GM21526 (cell line): ENCODE measurements around the gene PHAF1.

Experiments
- ATAC-seq: cut with Tn5 transposase; IDR thresholded peaks from one replicate; pipeline ENCODE4 v1.9.1; 2021; ENCODE audit warnings: moderate library complexity; ENCODE audit not compliant: unreplicated experiment, low FRiP score

Gene PHAF1

DNA sequence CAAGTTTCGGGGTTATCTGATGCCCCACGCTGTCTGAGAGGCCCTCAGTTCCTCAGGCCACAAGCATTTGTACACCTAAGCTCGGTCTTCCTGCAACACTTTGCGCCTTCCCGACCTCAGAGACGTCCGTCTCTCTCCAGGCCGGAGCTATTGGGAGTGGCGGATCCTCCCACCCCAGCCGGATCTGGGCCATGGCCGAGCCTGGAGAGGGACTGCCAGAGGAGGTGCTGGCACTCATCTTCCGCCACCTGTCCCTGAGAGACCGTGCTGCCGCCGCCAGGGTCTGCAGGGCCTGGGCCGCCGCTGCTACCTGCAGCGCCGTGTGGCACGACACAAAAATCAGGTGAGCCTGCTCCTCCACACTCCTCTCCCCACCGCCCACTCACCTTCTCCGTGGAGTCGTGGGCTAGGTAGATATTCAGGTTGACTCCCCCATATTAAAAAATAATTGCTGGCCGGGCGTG is 51.9 kb downstream of the PHAF1 start:
- no peak for ATAC-seq

DNA sequence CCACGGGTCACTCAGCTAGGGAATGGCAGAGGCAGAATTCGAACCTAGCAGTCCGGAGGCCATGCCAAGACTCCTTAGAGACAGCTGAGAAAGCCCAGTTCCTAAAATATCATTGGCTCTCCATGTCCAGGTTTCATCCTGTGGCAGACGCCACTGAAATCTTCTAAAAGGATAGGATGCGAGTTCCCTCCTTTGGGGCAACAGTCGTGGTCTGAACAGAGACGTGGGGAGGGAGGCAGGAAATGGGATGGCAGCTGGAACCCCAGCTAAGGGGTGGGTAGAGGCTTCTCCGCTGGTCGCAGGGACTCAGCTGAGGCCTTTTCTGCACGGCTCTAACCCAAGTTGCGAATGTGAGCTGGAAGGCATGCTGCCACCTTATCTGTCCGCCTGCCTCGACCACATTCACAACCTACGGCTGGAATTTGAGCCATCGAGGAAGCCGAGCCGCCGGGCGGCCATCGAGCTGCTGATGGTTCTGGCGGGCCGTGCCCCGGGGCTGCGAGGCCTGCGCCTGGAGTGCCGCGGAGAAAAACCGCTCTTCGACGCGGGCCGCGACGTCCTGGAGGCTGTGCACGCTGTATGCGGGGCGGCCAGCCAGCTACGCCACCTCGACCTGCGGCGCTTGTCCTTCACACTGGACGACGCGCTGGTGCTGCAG is 52.9 kb downstream of the PHAF1 start:
- no peak for ATAC-seq

DNA sequence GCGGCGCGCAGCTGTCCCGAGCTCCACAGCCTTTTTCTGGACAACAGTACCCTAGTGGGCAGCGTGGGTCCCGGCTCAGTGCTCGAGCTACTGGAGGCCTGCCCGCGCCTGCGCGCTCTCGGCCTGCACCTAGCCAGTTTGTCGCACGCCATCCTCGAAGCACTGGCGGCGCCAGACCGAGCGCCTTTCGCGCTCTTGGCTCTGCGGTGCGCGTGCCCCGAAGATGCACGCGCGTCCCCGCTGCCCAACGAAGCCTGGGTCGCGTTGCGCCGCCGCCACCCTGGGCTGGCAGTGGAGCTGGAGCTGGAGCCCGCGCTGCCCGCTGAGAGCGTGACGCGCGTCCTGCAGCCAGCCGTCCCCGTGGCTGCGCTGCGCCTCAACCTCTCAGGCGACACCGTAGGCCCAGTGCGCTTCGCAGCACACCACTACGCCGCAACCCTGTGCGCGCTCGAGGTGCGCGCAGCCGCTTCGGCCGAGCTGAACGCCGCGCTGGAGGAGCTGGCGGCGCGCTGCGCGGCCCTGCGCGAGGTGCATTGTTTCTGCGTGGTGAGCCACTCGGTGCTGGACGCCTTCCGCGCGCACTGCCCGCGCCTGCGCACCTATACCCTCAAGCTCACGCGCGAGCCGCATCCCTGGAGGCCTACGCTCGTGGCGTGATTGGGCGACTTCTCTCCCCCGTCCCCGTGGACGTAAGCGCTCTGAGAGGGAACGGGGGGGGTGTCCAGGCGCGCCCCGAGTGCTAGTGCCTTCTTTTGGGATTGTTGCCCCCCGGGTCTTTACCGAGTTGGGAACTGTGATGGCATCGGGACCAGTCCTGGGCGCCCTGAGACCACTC is 53.6 kb downstream of the PHAF1 start:
- no peak for ATAC-seq

DNA sequence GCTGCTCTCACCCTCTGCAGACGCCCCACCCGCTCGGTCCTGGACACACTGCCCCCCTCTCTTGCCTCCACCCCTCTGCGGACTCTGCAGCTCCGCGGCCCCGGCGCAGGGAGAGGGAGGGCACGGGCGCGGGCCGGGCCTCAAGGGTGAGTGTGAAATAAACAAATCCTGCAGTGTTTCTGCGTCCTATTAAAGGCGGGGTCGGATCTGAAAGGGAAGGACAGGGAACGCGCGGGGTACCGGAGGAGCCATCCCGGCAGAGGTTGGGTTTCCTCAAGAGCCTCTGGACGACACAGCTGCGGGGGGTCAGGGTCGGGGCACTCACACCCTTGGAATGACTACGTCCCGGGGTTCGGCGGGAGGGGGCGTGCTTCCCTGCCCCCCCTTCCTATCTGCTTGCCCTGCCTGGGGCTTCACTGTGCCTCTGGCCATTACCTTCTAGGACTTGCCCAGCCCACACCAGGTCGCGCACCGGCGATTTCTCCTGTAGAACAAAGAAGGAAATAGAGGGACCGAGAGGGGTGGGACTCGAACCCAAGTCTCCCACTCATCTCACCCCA is 54.3 kb downstream of the PHAF1 start:
- no peak for ATAC-seq

DNA sequence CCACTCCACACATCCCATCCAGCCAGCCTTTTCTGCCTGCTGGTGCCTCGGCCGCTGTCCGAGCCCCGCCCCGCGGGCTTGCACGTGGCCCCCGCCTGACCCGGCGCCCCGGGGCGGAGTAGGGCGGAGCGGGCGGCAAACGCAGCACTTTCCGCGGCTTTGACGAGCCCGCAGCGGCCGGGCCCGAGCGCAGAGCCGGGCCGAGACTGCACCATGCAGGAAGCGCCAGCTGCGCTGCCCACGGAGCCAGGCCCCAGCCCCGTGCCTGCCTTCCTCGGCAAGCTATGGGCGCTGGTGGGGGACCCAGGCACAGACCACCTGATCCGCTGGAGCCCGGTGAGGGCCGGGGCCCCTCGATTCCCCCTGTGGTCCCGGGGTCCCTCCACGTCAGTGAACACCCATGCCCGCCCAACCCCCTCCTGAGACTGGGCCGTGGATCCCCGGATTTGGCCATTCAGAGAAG is 54.9 kb downstream of the PHAF1 start, which contains the start of gene HSF4:
TSS of gene HSF4 (plus strand) at position 147 of the 463 bp plus-strand sequence. CDS start at position 214, 67 bp downstream.
- ATAC-seq: no peak

DNA sequence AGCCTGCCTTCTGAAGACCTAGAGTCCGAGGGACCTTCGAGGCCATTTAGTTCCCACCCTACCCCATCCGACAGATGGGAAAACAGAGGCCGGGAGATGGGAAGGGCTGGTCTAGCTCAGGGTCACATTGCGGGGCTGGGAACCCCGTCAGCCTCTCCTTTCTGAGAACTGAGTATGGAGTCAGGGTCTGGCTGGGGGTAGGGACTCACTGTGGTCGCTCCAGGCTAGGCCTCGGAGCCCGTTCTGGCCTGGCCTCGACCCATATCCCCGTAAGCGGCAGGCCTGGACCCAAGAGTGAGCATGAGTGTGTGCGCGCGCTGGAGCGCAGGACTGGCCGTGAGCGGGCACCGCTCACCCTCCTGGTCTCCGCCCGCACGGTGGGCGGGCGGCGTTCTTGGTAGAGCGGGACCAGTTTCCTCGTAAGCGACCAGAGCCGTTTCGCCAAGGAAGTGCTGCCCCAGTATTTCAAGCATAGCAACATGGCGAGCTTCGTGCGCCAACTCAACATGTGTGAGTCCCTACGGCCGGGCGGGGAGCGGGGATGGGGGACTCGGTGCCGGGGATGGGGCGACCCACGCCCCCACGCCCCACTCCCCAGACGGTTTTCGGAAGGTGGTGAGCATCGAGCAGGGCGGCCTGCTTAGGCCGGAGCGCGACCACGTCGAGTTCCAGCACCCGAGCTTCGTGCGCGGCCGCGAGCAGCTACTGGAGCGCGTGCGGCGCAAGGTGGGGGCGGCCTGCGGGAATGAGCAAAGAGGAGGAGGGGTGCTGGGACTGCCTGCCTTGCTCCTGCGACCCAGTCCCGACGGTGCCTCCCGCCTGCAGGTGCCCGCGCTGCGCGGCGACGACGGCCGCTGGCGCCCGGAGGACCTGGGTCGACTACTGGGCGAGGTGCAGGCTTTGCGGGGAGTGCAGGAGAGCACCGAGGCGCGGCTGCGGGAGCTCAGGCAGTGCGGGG is 55.7 kb downstream of the PHAF1 start:
- no peak for ATAC-seq

DNA sequence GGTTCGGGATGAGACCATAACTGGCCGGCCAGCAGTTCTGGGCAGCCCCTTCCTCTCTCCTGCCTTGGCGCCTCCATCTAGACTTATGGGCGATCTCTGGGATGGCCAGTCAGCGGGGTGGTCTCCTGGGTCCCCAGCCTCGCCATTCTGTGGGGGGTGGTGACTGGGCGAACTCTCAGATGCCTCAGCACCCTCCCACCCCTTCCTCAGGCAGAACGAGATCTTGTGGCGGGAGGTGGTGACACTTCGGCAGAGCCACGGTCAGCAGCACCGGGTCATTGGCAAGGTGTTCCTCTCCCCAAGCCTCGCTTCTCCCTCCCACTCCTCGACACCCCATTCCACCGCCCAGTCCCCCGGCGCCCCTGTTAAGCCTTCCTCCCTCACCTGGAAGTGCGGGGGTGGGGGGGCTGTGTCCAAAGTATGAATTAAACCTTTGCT is 56.4 kb downstream of the PHAF1 start:
- no peak for ATAC-seq

DNA sequence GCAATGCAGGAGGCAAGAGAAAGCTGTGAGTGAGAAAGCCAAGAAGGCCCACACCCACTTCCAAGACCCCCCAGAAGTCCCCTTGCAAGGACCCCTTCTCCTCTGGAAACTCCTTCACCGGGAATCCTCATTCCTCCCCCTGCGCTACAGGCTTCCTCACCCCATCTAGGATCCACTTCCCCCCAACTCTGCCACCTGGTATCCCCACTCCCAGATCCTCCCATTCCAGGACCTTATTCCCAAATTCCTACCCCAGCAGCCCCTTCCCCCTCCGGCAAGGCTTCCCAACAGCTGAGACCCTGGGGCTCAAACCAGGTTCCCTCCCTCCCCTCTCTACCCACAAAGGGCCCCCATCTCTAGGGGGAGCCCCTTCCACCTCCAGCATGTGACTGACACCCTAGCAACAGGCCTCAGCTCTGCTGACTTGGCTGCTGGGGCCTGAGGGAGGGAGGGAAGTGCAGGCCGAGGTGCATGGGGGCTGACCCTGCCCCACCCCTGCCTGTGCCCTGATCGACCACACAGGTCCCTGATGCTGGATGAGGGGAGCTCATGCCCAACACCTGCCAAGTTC is 56.9 kb downstream of the PHAF1 start:
- ATAC-seq: no peak

DNA sequence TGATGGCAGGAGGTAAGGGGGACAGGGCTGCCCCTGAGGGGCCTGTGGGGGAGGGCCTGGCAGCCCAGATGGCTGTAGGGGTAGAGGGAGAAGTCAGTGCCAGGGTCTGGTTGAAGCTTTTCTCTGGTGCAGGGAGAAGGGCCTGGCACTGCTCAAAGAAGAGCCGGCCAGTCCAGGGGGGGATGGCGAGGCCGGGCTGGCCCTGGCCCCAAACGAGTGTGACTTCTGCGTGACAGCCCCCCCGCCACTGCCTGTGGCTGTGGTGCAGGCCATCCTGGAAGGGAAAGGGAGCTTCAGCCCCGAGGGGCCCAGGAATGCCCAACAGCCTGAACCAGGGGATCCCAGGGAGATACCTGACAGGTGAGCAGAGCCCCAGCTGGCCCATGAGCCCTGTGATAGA is 57.8 kb downstream of the PHAF1 start:
- no peak for ATAC-seq

DNA sequence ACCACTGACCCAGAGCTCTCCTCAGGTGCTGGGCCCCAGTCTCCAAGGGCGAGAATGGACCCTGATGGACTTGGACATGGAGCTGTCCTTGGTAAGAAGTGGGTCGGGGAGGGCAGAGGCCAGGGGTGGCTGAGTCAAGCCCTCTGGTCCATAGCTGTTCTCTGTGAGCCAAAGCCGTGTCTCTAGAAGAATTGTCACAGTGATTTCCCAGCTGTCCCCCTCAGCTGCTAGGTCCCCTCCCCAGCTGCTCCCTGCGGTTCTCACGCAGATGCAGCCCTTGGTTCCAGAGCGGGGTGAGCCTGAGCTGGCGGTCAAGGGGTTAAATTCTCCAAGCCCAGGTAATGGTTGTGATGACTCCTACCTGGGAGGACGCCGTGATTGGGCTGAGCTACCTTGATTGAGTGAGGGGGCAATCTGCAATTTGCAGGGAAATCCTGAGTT is 59.3 kb downstream of the PHAF1 start:
- no peak for ATAC-seq

DNA sequence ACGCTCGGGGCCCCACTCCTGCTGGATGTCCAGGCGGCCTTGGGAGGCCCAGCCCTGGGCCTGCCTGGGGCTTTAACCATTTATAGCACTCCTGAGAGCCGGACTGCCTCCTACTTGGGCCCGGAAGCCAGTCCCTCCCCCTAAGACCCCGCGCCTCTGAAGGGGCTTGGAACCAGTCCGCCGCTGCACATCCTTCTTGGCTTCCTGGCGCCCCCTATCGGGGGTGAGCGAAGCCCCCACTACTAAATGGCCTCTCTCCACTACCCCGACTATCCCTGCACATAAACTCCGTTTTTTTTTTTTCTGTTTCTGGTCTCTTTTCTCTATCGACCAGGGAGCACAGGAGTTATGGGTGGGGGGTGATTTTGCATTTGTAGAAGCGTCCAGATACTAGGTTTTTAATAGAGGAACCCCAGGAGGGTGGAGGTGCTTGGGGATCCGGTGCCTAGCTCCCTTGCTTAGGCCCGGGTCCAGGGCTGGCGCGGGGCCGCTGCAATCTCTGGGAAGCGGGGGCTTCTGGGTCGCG is 60.0 kb downstream of the PHAF1 start:
- no peak for ATAC-seq

DNA sequence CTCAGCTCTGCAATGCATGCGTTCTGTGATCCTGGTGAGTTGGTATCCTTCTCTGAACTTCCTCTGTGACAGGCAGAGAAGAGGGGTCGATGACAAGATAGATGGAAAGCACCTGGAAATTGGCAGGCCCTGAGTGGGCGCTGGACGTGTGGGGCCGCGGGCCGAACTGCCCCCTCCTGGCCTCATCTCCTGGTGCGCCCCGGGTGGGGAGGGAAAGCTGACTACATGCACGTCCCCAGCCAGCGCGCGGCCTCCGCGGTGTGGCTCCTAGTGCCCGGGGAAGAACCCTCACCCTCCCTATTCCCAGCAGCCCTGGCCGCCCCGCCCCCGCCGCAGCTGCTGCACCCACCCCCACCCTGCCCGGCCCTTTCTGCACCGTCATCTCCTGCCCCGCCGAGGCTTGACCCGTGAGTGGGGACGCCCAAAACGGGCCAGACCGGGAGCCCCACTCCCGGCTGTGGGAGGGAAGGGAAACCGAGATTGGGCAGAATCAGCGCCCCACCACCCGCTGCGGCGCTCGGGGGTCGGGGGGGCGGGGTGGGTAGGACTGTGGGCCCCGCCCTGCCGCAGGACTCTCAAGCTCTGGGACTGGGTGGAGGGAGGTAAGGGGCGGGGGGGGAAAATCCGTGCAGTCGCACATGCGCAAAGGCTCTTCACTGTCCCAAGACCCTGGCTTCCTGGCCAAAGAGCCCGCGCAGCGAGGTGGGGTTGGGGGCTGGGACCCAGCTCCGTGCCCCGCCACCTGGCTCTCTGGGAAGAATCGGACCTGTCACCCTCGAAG is 60.6 kb downstream of the PHAF1 start, which contains the start of gene NOL3:
TSS of gene NOL3 (plus strand) at position 371 of the 781 bp plus-strand sequence.
- ATAC-seq: no peak

DNA sequence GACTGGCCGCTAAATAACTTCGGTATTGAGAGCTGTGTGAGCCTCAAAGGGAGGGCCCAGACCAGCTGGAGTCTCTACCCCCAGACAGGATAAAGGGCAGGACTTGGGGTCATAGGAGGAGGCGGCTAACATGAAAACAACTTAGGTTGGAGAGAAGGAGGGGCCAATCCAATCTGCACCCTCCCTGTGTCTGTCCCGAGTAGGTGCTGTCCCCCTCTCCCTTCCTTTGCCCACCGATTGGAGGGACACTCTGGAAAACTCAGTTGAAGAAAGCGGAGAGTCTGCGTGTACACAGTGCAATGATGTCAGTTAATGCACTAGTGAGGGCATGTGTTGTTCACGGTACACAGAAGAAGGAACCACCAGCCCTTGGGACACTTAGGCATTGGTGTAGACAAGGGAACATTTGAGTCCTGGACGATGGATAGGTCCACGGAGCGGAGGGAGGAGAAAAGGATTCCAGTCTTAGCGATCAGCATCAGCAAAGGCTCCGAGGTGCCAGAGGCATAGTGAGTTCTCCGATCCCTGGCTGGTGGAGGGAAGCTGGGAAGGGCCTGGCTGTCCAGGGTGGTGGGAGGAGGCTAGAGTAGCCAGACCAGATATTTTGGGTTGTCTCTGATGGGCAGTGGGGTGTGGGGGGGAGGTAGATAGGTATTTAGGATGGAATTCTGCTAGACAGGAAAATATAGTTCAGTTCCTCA is 61.4 kb downstream of the PHAF1 start:
- ATAC-seq: no peak

DNA sequence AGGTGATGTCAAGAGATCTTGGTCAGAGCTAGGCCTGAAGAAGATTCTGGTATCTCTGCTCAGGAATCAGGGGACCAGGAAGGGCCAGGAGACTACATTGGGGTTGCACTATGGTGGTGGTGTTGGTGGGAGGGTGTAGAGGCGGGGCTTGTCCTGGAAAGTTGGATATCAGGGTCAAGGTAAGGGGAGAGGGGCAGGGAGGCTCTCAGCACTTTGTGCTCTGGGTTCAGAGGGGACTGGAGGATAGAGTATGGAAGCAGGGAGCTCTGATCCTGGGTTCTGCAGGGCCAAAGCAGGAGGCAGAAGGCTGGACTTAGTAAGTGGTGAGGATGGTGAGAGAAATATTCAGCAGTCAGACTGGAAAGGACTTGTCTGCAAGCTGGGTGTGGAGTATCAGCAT is 63.6 kb downstream of the PHAF1 start:
- ATAC-seq: no peak

DNA sequence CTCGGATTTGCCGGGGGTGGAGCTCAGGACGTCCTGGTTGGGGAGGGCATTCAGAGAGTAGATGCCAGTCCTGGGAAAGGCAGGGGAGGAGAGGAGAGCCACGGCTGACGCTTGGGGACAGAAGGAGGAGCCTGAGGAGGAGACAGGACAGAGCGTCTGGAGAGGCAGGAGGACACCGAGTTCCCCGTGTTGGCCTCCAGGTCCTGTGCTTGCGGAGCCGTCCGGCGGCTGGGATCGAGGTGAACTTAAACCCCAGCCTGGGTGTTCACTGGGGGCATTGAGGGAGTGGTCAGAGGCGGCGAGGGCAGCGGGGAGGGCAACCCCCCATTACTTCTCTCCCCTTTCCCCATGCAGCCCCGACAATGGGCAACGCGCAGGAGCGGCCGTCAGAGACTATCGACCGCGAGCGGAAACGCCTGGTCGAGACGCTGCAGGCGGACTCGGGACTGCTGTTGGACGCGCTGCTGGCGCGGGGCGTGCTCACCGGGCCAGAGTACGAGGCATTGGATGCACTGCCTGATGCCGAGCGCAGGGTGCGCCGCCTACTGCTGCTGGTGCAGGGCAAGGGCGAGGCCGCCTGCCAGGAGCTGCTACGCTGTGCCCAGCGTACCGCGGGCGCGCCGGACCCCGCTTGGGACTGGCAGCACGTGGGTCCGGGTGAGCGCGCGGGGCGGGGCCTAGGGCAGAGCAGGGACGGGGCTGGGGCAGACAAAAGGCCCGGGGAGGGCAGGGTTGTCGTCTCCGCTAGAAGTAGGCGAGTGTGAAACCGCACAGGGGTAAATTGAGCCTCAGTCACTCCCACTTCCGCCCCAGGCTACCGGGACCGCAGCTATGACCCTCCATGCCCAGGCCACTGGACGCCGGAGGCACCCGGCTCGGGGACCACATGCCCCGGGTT is 64.3 kb downstream of the PHAF1 start:
- ATAC-seq: no peak

DNA sequence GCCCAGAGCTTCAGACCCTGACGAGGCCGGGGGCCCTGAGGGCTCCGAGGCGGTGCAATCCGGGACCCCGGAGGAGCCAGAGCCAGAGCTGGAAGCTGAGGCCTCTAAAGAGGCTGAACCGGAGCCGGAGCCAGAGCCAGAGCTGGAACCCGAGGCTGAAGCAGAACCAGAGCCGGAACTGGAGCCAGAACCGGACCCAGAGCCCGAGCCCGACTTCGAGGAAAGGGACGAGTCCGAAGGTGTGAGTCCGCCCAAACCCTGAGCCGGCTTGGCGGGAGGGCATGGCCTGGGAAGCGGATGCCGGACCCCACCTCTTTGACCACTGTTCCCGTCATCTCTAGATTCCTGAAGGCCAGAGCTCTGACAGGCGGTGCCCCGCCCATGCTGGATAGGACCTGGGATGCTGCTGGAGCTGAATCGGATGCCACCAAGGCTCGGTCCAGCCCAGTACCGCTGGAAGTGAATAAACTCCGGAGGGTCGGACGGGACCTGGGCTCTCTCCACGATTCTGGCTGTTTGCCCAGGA is 65.0 kb downstream of the PHAF1 start:
- no peak for ATAC-seq

DNA sequence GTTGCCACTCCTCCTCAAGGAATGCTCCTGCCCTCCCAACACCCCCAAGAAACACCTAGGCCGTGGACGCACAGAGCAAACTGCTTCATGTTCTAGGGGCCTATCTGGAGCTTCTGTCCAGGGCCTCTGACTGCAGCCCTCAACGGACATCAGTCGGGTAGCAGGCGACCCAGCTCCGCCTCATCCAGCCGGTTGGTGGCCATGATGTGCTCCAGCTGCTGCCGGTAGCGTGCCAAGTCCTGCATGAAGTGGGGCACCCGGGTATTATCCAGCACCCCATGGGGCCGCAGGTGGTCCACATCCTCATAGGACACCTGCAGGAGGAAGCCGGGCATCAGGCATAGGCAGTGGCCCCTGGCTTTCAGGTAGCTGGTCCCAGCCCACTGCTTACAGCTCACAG is 66.9 kb downstream of the PHAF1 start:
- no peak for ATAC-seq
